Stimulated activated naive CD8-positive, alpha-beta T cell treated with anti-CD3 and anti-CD28 coated beads, Interleukin-15, Interleukin-2, amounts not matched to agents 100 ng/mL and 50 ng/mL, for 24 hours (primary cell): ENCODE data around the gene TM9SF2.
"Not testable (repeated sequence)": the region's sequence is repeated elsewhere in the genome, so short reads cannot be mapped to it uniquely, and the experiment has no call there.

Experiments
- H3K27ac Mint-ChIP-seq: one replicate; pipeline ENCODE4 v1.8.0; 2021; ENCODE audit warnings: mild to moderate bottlenecking, mixed read lengths
- H3K27me3 Mint-ChIP-seq: one replicate; pipeline ENCODE4 v1.8.0; 2021; ENCODE audit warnings: mixed read lengths
- H3K36me3 Mint-ChIP-seq: one replicate; pipeline ENCODE4 v1.8.0; 2021; ENCODE audit warnings: low read depth, mixed read lengths
- H3K4me1 Mint-ChIP-seq: one replicate; pipeline ENCODE4 v1.8.0; 2021; ENCODE audit warnings: low read depth, mixed read lengths
- H3K4me3 Mint-ChIP-seq: one replicate; pipeline ENCODE4 v1.8.0; 2021; ENCODE audit warnings: mild to moderate bottlenecking, mixed read lengths
- H3K9me3 Mint-ChIP-seq: one replicate; pipeline ENCODE4 v1.8.0; 2021; ENCODE audit warnings: mixed read lengths

Gene TM9SF2

DNA sequence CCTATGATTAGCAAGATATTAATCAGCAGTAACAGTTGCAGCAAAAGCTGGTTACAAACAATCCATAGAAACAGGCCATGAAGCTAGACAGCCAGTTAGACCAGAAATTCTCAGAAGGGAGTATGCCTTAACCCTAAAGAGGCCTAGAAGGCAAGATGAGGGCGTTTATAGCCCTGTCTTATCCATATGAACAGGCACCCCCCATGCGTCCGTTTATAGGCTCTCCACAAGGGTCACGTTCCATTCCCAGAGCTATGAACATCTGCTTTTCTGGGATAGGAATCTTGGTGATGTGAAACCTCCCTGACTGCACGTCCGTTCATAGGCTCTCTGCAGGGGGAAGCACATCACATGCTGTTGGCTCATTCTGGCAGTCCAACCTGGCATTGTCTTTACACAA lies 67.6 kb downstream of the TM9SF2 start:
- Mint-ChIP-seq H3K36me3 (peaks cover 18% of the 10 kb centered on the region), H3K4me1 (peaks cover 13% of the 10 kb centered on the region)
- H3K4me3 Mint-ChIP-seq, H3K9me3 Mint-ChIP-seq, H3K27me3 Mint-ChIP-seq, H3K27ac Mint-ChIP-seq: not testable (repeated sequence)

DNA sequence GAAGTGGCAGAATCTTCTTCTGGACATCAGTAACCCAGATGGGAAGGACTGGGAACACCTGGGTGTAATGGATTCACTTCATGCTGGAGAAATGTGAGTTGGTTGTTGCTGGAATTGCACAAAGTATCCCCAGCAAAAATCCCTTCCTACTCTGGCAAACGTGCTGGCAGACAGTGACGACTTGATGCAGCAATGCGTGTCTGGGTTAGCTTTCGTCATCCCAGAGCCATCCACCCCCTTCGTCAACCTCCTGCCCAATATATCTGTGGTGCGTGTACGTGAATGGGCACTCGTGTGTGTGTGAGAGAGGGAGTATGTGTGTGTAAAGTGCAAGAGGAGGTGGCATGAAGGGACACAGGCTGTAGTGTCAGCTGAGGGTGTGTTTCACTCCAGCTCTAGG lies 70.9 kb downstream of the TM9SF2 start:
- peaks cover under 1% of the 10 kb centered on the region for H3K36me3 Mint-ChIP-seq
- no peak overlapping the region for H3K27ac Mint-ChIP-seq
- peaks cover 5% of the 10 kb centered on the region for H3K9me3 Mint-ChIP-seq
- no peak overlapping the region for H3K4me3 Mint-ChIP-seq
- H3K4me1 Mint-ChIP-seq, result peaks cover 3% of the 10 kb centered on the region
- no peaks in the 10 kb centered on the region for H3K27me3 Mint-ChIP-seq

DNA sequence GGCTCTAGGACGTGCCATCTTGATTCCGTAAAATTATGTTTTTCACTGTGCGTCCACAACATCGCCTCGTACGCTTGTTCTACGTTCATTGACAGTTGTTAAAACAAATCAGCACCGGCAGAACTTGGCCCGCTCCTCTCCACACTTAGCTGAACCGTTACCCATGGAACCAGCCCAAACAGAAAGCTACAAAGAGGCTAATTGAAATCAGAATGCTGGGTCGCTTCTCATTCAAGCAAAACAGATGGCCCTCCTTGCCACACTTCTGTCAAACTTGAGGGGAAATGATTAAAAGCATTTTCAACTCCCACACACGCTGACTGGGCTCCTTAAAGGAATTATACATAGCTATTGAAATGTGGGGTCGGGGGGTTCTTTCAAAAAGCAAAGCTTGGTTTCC lies 71.6 kb downstream of the TM9SF2 start:
- Mint-ChIP-seq H3K36me3 (no peaks in the 10 kb centered on the region), H3K4me1 (peaks cover 3% of the 10 kb centered on the region), H3K27ac (no peak overlapping the region), H3K4me3 (no peak overlapping the region), H3K27me3 (no peaks in the 10 kb centered on the region), H3K9me3 (peaks cover 5% of the 10 kb centered on the region)

DNA sequence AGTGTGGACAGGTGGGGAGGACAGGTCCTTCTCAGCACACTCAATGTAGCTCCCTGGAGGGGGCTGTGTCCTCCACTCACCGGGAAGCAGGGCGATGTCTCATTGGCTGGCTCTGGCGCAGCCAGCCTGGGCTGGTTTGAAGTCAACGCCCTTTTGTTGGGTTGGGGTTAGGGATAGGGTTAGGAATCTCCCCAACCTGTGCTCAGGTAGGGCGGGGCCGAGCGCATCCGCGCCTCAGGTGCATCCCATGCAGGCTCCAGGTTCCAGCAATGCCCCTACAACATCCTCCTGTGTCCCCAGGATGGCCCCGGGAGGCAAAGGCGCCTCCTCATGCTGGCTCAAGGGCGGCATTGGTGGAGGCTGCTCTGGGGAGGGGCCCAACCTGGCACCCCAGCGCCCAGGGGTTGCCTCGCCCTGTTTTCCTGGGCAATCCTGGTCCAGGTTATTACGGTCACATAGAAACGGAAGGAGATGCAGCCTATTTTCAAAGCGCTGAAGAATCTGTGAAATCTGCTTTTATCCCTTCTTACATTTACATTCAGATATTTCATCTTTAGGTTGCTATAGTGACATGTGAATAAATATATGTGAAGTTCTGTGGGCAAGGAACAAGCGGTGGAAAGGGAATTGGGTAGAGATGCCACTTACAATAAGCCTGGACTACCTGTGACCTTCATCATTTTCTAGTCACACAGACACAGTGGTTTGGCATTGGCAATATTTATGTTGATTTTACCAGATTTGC lies 74.3 kb downstream of the TM9SF2 start:
- no peaks in the 10 kb centered on the region for H3K36me3 Mint-ChIP-seq
- no peaks in the 10 kb centered on the region for H3K27me3 Mint-ChIP-seq
- H3K4me3 Mint-ChIP-seq, result no peak overlapping the region
- H3K27ac Mint-ChIP-seq, result no peak overlapping the region
- H3K4me1 Mint-ChIP-seq, result peaks cover 3% of the 10 kb centered on the region
- H3K9me3 Mint-ChIP-seq, result no peaks in the 10 kb centered on the region

DNA sequence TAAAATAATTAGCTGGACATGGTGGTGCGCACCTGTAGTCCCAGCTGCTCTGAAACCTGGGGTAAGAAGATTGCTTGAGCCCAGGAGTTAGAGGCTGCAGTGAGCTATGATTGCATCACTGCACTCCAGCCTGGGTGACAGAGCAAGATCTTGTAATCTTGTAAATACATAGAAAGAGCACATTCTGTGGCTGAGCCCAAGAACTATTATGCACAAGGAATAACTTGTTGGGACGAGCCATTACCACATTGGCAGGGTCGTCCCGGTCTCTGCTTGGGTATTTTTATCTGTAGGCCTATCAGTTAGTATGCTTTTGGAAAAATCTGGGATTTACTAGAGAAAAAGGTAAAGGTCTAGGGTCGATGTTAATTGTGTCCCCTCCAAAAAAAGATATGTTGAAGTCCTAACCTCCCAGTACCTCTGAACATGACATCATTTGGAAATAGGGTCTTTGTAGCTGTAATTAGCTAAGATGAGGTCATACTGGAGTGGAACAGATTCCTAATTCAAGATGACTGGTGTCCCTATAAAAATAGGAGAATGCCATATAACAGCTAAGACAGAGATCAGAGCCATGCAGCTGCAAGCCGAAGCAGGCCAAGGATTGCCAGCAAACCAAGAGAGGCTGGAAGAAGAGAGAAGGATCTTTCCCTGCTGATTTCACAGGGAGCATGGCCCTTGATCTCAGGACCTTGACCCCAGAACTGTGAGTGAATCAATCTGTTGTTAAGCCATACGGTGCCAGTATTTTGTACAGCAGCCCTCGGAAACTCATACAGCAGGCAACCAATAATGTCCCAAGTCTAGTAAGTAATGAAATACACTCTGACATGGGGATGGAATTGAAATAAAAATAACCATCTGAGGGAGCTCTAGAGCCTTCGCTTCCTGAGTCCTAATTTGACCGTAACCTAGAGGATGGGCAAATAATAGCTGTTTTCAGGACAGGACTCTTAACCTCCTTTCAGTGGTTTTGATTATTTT lies 77.0 kb downstream of the TM9SF2 start:
- no peaks in the 10 kb centered on the region for H3K36me3 Mint-ChIP-seq
- no peaks in the 10 kb centered on the region for H3K9me3 Mint-ChIP-seq
- H3K27ac Mint-ChIP-seq, result no peak overlapping the region
- H3K27me3 Mint-ChIP-seq, result no peaks in the 10 kb centered on the region
- peaks cover 3% of the 10 kb centered on the region for H3K4me1 Mint-ChIP-seq
- H3K4me3 Mint-ChIP-seq, result no peak overlapping the region

DNA sequence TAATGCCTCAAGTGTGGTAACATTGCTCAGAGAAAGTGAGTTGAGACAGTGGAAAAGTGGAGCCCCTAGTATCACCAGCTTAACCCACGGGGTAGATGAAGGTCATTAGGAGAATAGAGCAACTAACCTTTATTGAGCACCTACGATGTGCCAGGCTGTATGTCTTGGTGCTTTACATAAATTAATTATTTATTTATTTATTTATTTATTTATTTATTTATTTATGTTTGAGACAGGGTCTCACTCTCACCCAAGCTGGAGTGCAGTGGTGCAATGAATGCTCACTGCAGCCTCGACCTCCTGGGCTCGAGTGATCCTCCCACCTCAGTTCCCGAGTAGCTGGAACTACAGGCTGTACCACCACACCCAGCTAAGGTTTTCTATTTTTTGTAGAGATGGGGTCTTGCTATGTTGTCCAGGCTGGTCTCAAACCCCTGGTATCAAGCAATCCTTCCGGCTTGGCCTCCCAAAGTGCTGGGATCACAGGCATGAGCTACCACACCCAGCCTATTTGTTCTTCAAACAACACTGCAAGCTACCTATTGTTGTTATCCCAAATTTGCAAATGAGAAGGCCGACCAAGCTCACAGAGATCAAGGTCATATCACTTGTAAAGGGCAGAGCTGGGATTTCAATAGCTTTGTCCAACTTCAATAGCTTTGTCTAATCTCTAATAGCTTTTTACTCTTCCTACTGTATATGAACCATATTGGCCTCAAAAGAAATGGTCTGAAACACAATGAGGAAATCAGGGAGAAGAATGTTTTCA lies 79.4 kb downstream of the TM9SF2 start:
- Mint-ChIP-seq H3K27me3 (no peaks in the 10 kb centered on the region), H3K27ac (no peak overlapping the region), H3K4me1 (no peaks in the 10 kb centered on the region)

DNA sequence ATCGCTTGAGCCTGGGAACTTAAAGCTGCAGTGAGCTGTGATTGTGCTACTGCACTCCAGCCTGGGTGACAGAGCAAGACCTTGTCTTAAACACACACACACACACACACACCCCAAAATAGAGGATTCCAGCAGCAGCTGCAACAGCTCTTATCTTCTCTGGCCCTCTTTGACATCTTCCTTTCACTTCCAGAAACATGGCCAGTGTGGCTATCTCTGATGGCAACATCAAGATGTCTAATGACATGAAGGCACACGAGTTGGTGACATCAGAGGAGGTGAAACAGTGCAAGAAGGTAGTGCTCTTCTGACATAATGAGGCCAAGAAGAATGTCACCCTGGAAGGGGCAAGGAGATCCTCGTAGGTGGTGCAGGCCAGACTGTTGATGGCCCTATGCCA lies 81.2 kb downstream of the TM9SF2 start:
- Mint-ChIP-seq H3K9me3 (no peaks in the 10 kb centered on the region), H3K4me3 (no peak overlapping the region), H3K36me3 (no peaks in the 10 kb centered on the region), H3K27ac (no peak overlapping the region), H3K27me3 (no peaks in the 10 kb centered on the region), H3K4me1 (no peaks in the 10 kb centered on the region)

More for the DNA sequence above, 79.4 kb downstream of the TM9SF2 start:
- Mint-ChIP-seq H3K4me3 (no peak overlapping the region), H3K9me3 (no peaks in the 10 kb centered on the region), H3K36me3 (no peaks in the 10 kb centered on the region)

DNA sequence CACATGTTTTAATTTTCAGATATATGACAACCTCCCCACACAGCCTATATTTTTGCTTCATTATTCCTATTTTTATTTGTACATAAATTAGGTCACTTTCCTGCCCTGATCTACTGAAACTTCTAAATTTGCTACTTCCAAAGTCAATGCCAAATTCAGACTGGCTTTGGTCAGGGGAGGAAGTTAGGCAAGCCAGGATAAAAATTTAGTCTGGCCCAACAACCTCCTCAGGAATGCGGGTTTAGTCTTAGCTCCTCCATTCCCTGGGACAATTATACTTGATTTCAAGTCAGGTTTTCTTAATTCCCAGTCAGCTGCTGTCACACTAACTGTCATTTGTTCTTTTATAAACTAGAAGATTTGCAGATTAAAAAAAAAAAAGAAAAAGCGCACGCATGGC lies 84.3 kb downstream of the TM9SF2 start:
- no peaks in the 10 kb centered on the region for H3K9me3 Mint-ChIP-seq
- H3K27me3 Mint-ChIP-seq, result no peaks in the 10 kb centered on the region
- no peaks in the 10 kb centered on the region for H3K36me3 Mint-ChIP-seq
- H3K4me1 Mint-ChIP-seq, result peaks cover 6% of the 10 kb centered on the region
- H3K4me3 Mint-ChIP-seq, result no peak overlapping the region
- no peak overlapping the region for H3K27ac Mint-ChIP-seq

DNA sequence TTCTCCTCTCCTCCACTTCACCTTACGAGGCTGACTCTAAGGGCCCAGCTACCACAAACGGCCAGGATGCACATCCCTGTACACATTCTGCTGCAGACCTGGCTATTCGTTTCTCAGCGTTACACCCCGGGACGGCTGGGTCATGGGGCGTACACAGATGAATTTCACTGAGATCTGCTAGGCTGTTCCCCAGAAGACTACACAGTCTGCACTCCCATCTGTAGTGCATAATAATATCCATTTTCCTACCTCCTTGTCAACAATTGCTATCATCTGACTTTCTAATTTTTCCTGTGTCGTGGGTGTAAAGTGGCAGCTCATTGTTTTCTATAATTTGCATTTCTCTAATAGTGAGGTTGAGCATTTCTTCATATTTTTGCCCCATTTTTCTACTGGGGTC lies 85.7 kb downstream of the TM9SF2 start:
- no peaks in the 10 kb centered on the region for H3K36me3 Mint-ChIP-seq
- no peaks in the 10 kb centered on the region for H3K27me3 Mint-ChIP-seq

DNA sequence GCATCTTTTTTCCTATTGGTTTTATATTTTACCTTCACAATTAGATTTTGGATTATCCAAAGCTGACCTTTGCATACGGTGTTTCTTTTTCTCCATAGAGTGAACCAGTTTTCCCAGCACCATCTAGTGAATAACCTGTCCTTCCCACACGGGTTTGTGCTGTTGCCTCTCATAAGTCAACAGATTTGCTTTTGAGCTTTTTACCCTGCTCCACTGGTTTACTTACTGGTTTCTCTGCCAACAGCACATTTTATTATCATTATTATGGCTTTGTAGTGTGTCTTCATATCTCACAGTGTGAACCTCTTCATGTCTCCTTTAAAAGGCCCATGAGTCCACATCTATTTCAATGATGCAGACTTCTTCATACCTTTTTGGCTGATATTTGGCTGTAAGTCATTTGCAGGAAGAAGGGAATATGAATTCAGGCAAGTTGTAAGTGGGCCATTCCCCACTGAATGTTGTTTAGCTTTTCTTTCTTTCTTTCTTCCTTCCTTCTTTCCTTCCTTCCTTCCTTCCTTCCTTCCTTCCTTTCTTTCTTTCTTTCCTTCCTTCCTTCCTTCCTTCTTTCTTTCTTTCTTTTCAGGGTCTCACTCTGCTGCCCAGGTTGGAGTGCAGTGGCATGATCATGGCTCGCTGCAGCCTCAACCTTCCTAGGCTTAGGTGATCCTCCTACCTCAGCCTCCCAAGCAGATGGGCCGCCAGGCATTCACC lies 86.8 kb downstream of the TM9SF2 start:
- Mint-ChIP-seq H3K9me3 (no peaks in the 10 kb centered on the region), H3K27ac (no peak overlapping the region), H3K4me3 (no peak overlapping the region), H3K36me3 (no peaks in the 10 kb centered on the region), H3K4me1 (peaks cover 11% of the 10 kb centered on the region), H3K27me3 (no peaks in the 10 kb centered on the region)

More for the DNA sequence above, 85.7 kb downstream of the TM9SF2 start:
- Mint-ChIP-seq H3K4me1 (peaks cover 11% of the 10 kb centered on the region), H3K9me3 (no peaks in the 10 kb centered on the region), H3K27ac (no peak overlapping the region), H3K4me3 (no peak overlapping the region)

DNA sequence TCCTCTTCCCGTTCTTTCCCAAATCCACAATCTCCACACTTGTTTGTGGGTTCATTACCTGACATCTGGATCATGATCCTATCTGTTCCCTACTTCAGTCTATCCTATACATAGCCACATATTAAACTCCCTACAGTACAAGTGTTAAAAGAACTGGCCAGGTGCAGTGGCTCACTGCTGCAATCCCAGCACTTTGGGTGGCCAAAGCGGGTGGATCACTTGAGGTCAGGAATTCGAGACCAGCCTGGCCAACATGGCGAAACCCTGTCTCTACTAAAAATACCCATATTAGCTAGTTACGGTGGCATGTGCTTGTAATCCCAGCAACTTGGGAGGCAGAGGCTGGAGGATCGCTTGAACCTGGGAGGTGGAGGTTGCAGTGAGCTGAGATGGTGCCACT lies 88.3 kb downstream of the TM9SF2 start:
- no peak overlapping the region for H3K27ac Mint-ChIP-seq
- no peaks in the 10 kb centered on the region for H3K9me3 Mint-ChIP-seq
- H3K36me3 Mint-ChIP-seq, result no peaks in the 10 kb centered on the region
- peaks cover 11% of the 10 kb centered on the region for H3K4me1 Mint-ChIP-seq
- no peaks in the 10 kb centered on the region for H3K27me3 Mint-ChIP-seq
- no peak overlapping the region for H3K4me3 Mint-ChIP-seq

DNA sequence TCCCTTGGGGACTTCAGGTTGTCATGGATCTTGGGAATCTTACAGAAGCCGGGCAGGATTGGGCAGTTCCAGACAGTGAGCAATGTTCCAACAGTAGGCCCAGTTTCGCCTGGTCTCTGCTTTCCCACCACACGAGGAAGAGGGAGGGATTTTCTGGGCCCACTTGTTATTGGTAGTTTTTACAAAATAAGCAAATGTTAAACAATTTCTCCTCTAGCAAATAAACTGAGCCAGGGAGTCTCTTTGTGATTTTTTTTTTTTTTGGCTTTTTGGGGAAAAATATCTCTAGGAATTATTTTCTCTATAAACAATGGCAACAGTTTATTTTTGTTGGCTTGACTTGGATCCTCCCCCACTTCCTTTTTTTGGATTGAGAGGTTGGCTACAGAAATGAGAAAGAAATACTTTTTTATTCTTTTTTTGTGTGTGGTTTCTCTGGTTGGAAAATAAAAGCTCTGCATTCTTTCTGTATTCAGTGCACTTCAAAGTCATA lies 89.3 kb downstream of the TM9SF2 start:
- Mint-ChIP-seq H3K36me3 (no peaks in the 10 kb centered on the region), H3K4me3 (no peak overlapping the region), H3K27me3 (no peaks in the 10 kb centered on the region), H3K9me3 (no peaks in the 10 kb centered on the region), H3K4me1 (peaks cover 11% of the 10 kb centered on the region), H3K27ac (no peak overlapping the region)

DNA sequence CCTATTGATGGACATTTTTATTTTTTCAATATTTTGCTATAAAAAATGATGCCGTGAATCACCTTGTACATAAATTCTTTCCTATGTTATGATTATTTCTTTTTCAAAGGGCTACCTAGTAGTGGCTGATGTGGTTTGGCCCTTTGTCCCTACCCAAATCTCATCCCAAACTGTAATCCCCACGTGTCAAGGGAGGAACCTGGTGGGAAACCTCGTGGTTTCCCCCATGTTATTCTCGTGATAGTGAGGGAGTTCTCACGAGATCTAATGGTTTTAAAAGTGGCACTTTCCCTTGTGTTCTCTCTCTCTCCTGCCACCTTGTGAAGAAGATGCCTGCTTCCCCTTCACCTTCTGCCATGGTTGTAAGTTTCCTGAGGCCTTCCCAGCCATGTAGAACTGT lies 94.9 kb downstream of the TM9SF2 start:
- H3K4me1 Mint-ChIP-seq, result peaks cover 11% of the 10 kb centered on the region
- H3K27me3 Mint-ChIP-seq, result no peaks in the 10 kb centered on the region
- no peaks in the 10 kb centered on the region for H3K36me3 Mint-ChIP-seq
- no peak overlapping the region for H3K27ac Mint-ChIP-seq
- H3K4me3 Mint-ChIP-seq, result no peak overlapping the region
- no peaks in the 10 kb centered on the region for H3K9me3 Mint-ChIP-seq

DNA sequence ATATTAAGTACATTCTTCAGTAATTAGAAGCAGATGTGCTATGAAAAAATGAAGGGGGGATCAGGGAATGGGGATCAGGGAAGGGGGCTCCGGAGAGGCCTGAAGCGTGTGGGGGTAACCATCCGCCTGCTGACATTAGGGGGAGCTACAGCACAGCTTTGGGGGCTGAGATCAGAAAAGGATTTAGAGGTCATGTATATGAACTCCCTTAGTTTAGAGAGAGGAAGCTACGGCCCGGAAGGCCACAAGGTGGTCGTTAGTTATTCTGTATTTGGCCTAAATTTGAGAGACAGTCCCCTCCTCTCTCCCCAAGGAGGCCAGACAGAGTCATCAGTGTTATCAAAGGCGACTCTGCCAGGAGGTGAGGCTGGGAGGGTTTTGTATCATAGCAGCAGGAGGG lies 99.0 kb downstream of the TM9SF2 start:
- Mint-ChIP-seq H3K4me1 (peaks cover 26% of the 10 kb centered on the region), H3K27me3 (no peaks in the 10 kb centered on the region), H3K27ac (no peak overlapping the region), H3K9me3 (no peaks in the 10 kb centered on the region), H3K36me3 (no peaks in the 10 kb centered on the region), H3K4me3 (no peak overlapping the region)
